Karpas-422 (cell line): Measurements from ENCODE around the gene MLST8. TPM values are rescaled to one million over a fixed set of nuclear protein-coding genes. Genes with fewer than 3 reads are reported as not detected.
A peak's percentile ranks its signal among the peaks of the same experiment; 100 is the strongest.

Experiments
- DNase-seq: peaks from one replicate; pipeline ENCODE4 v3.0.0-alpha.2; 2015
- H2AFZ ChIP-seq: fragments of 200-600 bp; sonication (generic); 2 replicates; pipeline ENCODE4 v1.6.1; 2014; ENCODE audit warnings: antibody characterized with exemption, low read length, mixed read lengths
- H3K27ac ChIP-seq: fragments of 200-600 bp; sonication (generic); 2 replicates; pipeline ENCODE4 v1.5.1; 2014; ENCODE audit warnings: mild to moderate bottlenecking, low read length, moderate library complexity
- H3K27me3 ChIP-seq: fragments of 200-600 bp; sonication (generic); 2 replicates; pipeline ENCODE4 v1.6.1; 2014; ENCODE audit warnings: low read length, mixed read lengths
- H3K36me3 ChIP-seq: fragments of 200-600 bp; sonication (generic); 2 replicates; pipeline ENCODE4 v1.6.1; 2014; ENCODE audit warnings: low read length, mixed read lengths; ENCODE audit not compliant: insufficient read depth
- H3K4me1 ChIP-seq: fragments of 200-600 bp; sonication (generic); 2 replicates; pipeline ENCODE4 v1.6.1; 2014; ENCODE audit warnings: mild to moderate bottlenecking, low read length, mixed read lengths
- H3K4me2 ChIP-seq: fragments of 200-600 bp; sonication (generic); 2 replicates; pipeline ENCODE4 v1.6.1; 2014; ENCODE audit warnings: low read length, low read depth, mild to moderate bottlenecking; ENCODE audit not compliant: poor library complexity, severe bottlenecking
- H3K4me3 ChIP-seq: fragments of 200-600 bp; sonication (generic); 2 replicates; pipeline ENCODE4 v1.5.1; 2014; ENCODE audit warnings: mild to moderate bottlenecking, antibody characterized with exemption, low read length, mixed read lengths
- H3K79me2 ChIP-seq: fragments of 200-600 bp; sonication (generic); 2 replicates; pipeline ENCODE4 v1.6.1; 2014; ENCODE audit warnings: mild to moderate bottlenecking, low read length, mixed read lengths
- H3K9ac ChIP-seq: fragments of 200-600 bp; sonication (generic); 2 replicates; pipeline ENCODE4 v1.6.0; 2014; ENCODE audit warnings: low read length
- H3K9me2 ChIP-seq: fragments of 200-600 bp; sonication (generic), shearing (Covaris generic); replicated peaks from 2 replicates; pipeline ENCODE4 v1.6.0; 2014; ENCODE audit warnings: mild to moderate bottlenecking, low read length, moderate library complexity; ENCODE audit not compliant: insufficient read depth
- H3K9me3 ChIP-seq: fragments of 300-700, 200-600 bp; sonication (generic); 2 replicates; pipeline ENCODE4 v1.6.1; 2014; ENCODE audit warnings: low read length, mixed read lengths
- H4K20me1 ChIP-seq: fragments of 200-600 bp; sonication (generic); 2 replicates; pipeline ENCODE4 v1.6.1; 2014; ENCODE audit warnings: mild to moderate bottlenecking, antibody characterized with exemption, low read length, low read depth; ENCODE audit not compliant: insufficient read depth
- total RNA-seq: library from RNA; depleted of rRNA; stranded (reverse); fragments of >200 nt; shearing (Covaris generic); gene quantifications from 2 replicates; pipeline ENCODE4 v1.2.3, GENCODE V29; 2014; ENCODE audit warnings: low replicate concordance; rRNA removed

The MLST8 gene
- total RNA-seq: 46.3 and 67.0 TPM in 2 replicates

- peak within 1 kb of the TSS; percentile 98 for H3K9ac ChIP-seq
- H2AFZ ChIP-seq: peak within 1 kb of the TSS; percentile 86; the same call in 1 of the 2 replicates
- DNase-seq: peak; percentile 95
- H3K27me3 ChIP-seq: no peaks in the 10 kb centered on the region
- H3K36me3 ChIP-seq: 0 out of 2 replicates have a peak, but pooled peaks cover 5% of the 10 kb centered on the region
- peak within 1 kb of the TSS; percentile 96 for H3K4me2 ChIP-seq
- H3K4me1 ChIP-seq: peaks cover 29% of the 10 kb centered on the region
- no peaks in the 10 kb centered on the region for H3K9me3 ChIP-seq
- no peaks in the 10 kb centered on the region for H3K9me2 ChIP-seq
- no peaks in the 10 kb centered on the region for H4K20me1 ChIP-seq
- peak within 1 kb of the TSS; percentile 67 for H3K27ac ChIP-seq
- peak within 1 kb of the TSS; percentile 95 for H3K4me3 ChIP-seq
- peaks cover 25% of the 10 kb centered on the region for H3K79me2 ChIP-seq
Measured at GRCh38 chr16:2205104-2205966, at the start of gene MLST8. Gene MLST8, plus strand, starts transcription at chr16:2205454. Its CDS starts 632 bp downstream, at chr16:2206086.

GRCh38 chr16:2155977-2156848 is 49.0 kb upstream of the MLST8 start:
- Histone ChIP-seq H3K9me3 (no peaks in the 10 kb centered on the region), H3K4me1 (peaks cover 77% of the 10 kb centered on the region), H3K27me3 (no peaks in the 10 kb centered on the region), H3K9ac (peak overlapping the region; percentile 81), H4K20me1 (peaks cover 70% of the 10 kb centered on the region), H3K27ac (peak overlapping the region; percentile 50), H3K4me2 (peak overlapping the region; percentile 82), H2AFZ (no peak overlapping the region), H3K79me2 (peaks cover 68% of the 10 kb centered on the region), H3K4me3 (peak overlapping the region; percentile 87), H3K36me3 (peaks cover 28% of the 10 kb centered on the region), H3K9me2 (no peaks in the 10 kb centered on the region)
- DNase-seq: peak; percentile 72

- H4K20me1 ChIP-seq: peaks cover 67% of the 10 kb centered on the region
- peak overlapping the region; percentile 23 for H3K27ac ChIP-seq
- H3K9me3 ChIP-seq: no peaks in the 10 kb centered on the region
- H3K4me2 ChIP-seq: peak overlapping the region; percentile 82
- H3K4me3 ChIP-seq: peak overlapping the region; percentile 87
- peaks cover 77% of the 10 kb centered on the region for H3K4me1 ChIP-seq
- no peak overlapping the region for H2AFZ ChIP-seq
- no peaks in the 10 kb centered on the region for H3K27me3 ChIP-seq
- peaks cover 27% of the 10 kb centered on the region for H3K36me3 ChIP-seq
- H3K79me2 ChIP-seq: peaks cover 74% of the 10 kb centered on the region
- peak overlapping the region; percentile 81 for H3K9ac ChIP-seq
- no peaks in the 10 kb centered on the region for H3K9me2 ChIP-seq
- no peak for DNase-seq
Measured at GRCh38 chr16:2156849-2157224, 48.4 kb upstream of the MLST8 start.

GRCh38 chr16:2157480-2158261 is 47.6 kb upstream of the MLST8 start:
- peak overlapping the region; percentile 81 for H3K9ac ChIP-seq
- no peaks in the 10 kb centered on the region for H3K9me2 ChIP-seq
- H3K27me3 ChIP-seq: no peaks in the 10 kb centered on the region
- H3K27ac ChIP-seq: peak overlapping the region; percentile 23; the same call in 1 of the 2 replicates
- peaks cover 24% of the 10 kb centered on the region for H3K36me3 ChIP-seq
- peaks cover 72% of the 10 kb centered on the region for H4K20me1 ChIP-seq
- H2AFZ ChIP-seq: no peak overlapping the region
- no peaks in the 10 kb centered on the region for H3K9me3 ChIP-seq
- H3K4me2 ChIP-seq: peak overlapping the region; percentile 83
- H3K4me3 ChIP-seq: peak overlapping the region; percentile 87
- peaks cover 82% of the 10 kb centered on the region for H3K79me2 ChIP-seq
- H3K4me1 ChIP-seq: peaks cover 70% of the 10 kb centered on the region
- no peak for DNase-seq

- peaks cover 64% of the 10 kb centered on the region for H3K4me1 ChIP-seq
- H3K4me2 ChIP-seq: peak overlapping the region; percentile 83
- H3K79me2 ChIP-seq: peaks cover 86% of the 10 kb centered on the region
- H3K4me3 ChIP-seq: peak overlapping the region; percentile 66; the same call in 1 of the 2 replicates
- H3K9ac ChIP-seq: peak overlapping the region; percentile 81
- peaks cover 70% of the 10 kb centered on the region for H4K20me1 ChIP-seq
- H3K9me2 ChIP-seq: no peaks in the 10 kb centered on the region
- H2AFZ ChIP-seq: no peak overlapping the region
- H3K36me3 ChIP-seq: peaks cover 19% of the 10 kb centered on the region
- no peaks in the 10 kb centered on the region for H3K27me3 ChIP-seq
- DNase-seq: no peak
- no peaks in the 10 kb centered on the region for H3K9me3 ChIP-seq
- no peak overlapping the region for H3K27ac ChIP-seq
Measured at GRCh38 chr16:2158262-2158638, 47.0 kb upstream of the MLST8 start.

- peak overlapping the region; percentile 78 for H3K27ac ChIP-seq
- H3K4me1 ChIP-seq: peaks cover 54% of the 10 kb centered on the region
- H3K4me2 ChIP-seq: peak overlapping the region; percentile 83
Measured at GRCh38 chr16:2159175-2159838, 45.9 kb upstream of the MLST8 start.

GRCh38 chr16:2160915-2161551 is 44.2 kb upstream of the MLST8 start:
- H3K4me1 ChIP-seq: peaks cover 54% of the 10 kb centered on the region
- H3K4me3 ChIP-seq: peak overlapping the region; percentile 34; the same call in 1 of the 2 replicates
- no peaks in the 10 kb centered on the region for H3K9me2 ChIP-seq
- H3K27me3 ChIP-seq: no peaks in the 10 kb centered on the region
- peak overlapping the region; percentile 37 for H3K4me2 ChIP-seq
- H3K9ac ChIP-seq: peak overlapping the region; percentile 43
- H4K20me1 ChIP-seq: peaks cover 59% of the 10 kb centered on the region
- H3K9me3 ChIP-seq: no peaks in the 10 kb centered on the region
- DNase-seq: peak; percentile 67
- peaks cover 85% of the 10 kb centered on the region for H3K79me2 ChIP-seq
- H3K27ac ChIP-seq: peak overlapping the region; percentile 79
- no peaks in the 10 kb centered on the region for H3K36me3 ChIP-seq
- no peak overlapping the region for H2AFZ ChIP-seq

More at GRCh38 chr16:2159175-2159838, 45.9 kb upstream of the MLST8 start:
- Histone ChIP-seq H3K79me2 (peaks cover 88% of the 10 kb centered on the region), H3K9me2 (no peaks in the 10 kb centered on the region), H3K27me3 (no peaks in the 10 kb centered on the region), H3K36me3 (peaks cover 8% of the 10 kb centered on the region), H2AFZ (no peak overlapping the region), H3K9me3 (no peaks in the 10 kb centered on the region), H3K9ac (peak overlapping the region; percentile 81), H4K20me1 (peaks cover 63% of the 10 kb centered on the region), H3K4me3 (peak overlapping the region; percentile 66)
- DNase-seq: peak; percentile 74
